Left lung (tissue), 10 donors: ENCODE measurements around the gene FAM193A. TPM values are rescaled to one million over a fixed set of nuclear protein-coding genes. Genes with fewer than 3 reads are reported as not detected.

Experiments
- ATAC-seq: fragments of 200-7000 bp; cut with Tn5 transposase; one replicate; pipeline ENCODE4 v1.9.1; 2020; ENCODE audit warnings: moderate library complexity
- DNase-seq, 4 donors: peaks; one replicate each; pipeline ENCODE4 v3.0.0-alpha.2; 2013 to 2020
- H3K27ac ChIP-seq, 2 donors: fragments of 200-600 bp; sonication (generic) in 1 of 2; one replicate each; pipeline versions ENCODE4 v1.5.0 to v1.8.0; 2020 to 2021
- H3K27me3 ChIP-seq, 2 donors: fragments of 200-600 bp; sonication (generic) in 1 of 2; one replicate each; pipeline versions ENCODE4 v1.5.0 to v1.8.0; 2020 to 2021
- H3K36me3 ChIP-seq, 2 donors: fragments of 200-600 bp; sonication (generic) in 1 of 2; one replicate each; pipeline versions ENCODE4 v1.5.0 to v1.8.0; 2020 to 2021
- H3K4me1 ChIP-seq, 2 donors: fragments of 200-600 bp; one replicate each; pipeline ENCODE4 v1.8.0; 2021
- H3K4me3 ChIP-seq, 2 donors: fragments of 200-600 bp; sonication (generic) in 1 of 2; one replicate each; pipeline versions ENCODE4 v1.5.0 to v1.8.0; 2020 to 2021; ENCODE audit warnings: mild to moderate bottlenecking in 1 of 2
- H3K9me3 ChIP-seq, 2 donors: fragments of 200-600 bp; sonication (generic) in 1 of 2; one replicate each; pipeline versions ENCODE4 v1.5.0 to v1.8.0; 2020 to 2021
- CTCF ChIP-seq, 2 donors: fragments of 200-600 bp; sonication (generic) in 1 of 2; IDR thresholded peaks; one replicate each; pipeline versions ENCODE4 v1.5.0 to v1.8.0; 2021; ENCODE audit warnings: antibody characterized with exemption in 2 of 2
- intact Hi-C, 2 donors: fragments of 100-400 bp; cut with DNase I; formaldehyde crosslinking; loops; one replicate each; pipeline versions ENCODE4 v1.11.2 to v1.14.2; 2022
- polyA plus RNA-seq, 6 donors: library from polyadenylated mRNA; unstranded; fragments of 120-200 nt; gene quantifications; one replicate each; pipeline ENCODE4 v1.2.1, GENCODE V29; 2013; ENCODE audit not compliant: insufficient read length in 6 of 6
- total RNA-seq, 2 donors: library from RNA; stranded (reverse); fragmentation: NEBNext Ultra II Directional; extraction: Animal tissue kit (Norgen Biotek cat#: 25700); gene quantifications; one replicate each; pipeline ENCODE4 v1.2.1, GENCODE V29; 2021
- donor health status: DM: no; HTN: yes; CAD: no.
- donor health status: DM: no; HTN: no; CAD: no.

Gene FAM193A
- total and polyA plus RNA-seq, 8 donors, result 22.3 to 35.9 (median 30.6) TPM

- no peak for TF ChIP-seq CTCF (IDR thresholded peaks at IDR 0.05)
- peaks cover 0 to 97% of the 10 kb centered on the region in 2 donors for H3K36me3 ChIP-seq
- H3K4me1 ChIP-seq, result no peaks in the 10 kb centered on the region
These were observed 153.6 kb downstream of the FAM193A start for GRCh38 chr4:2689825-2690700.

GRCh38 chr4:2691313-2691712 lies 154.9 kb downstream of the FAM193A start:
- DNase-seq, result no peak
- peaks cover 0 to 100% of the 10 kb centered on the region in 2 donors for H3K36me3 ChIP-seq
- no peak overlapping the region for H3K27ac ChIP-seq
- TF ChIP-seq CTCF (IDR thresholded peaks at IDR 0.05), result no peak
- no peaks in the 10 kb centered on the region for H3K27me3 ChIP-seq
- no peak overlapping the region for H3K4me3 ChIP-seq
- H3K4me1 ChIP-seq, result no peaks in the 10 kb centered on the region
- ATAC-seq, result no peak
- H3K9me3 ChIP-seq, result no peaks in the 10 kb centered on the region
- intact Hi-C loops, result no loop called here

More at GRCh38 chr4:2689825-2690700, 153.6 kb downstream of the FAM193A start:
- no peaks in the 10 kb centered on the region for H3K9me3 ChIP-seq
- no peaks in the 10 kb centered on the region for H3K27me3 ChIP-seq
- H3K4me3 ChIP-seq, result no peak overlapping the region
- H3K27ac ChIP-seq, result no peak overlapping the region
- intact Hi-C loops, result no loop called here
- DNase-seq (no peak), ATAC-seq (no peak)

GRCh38 chr4:2691952-2692435 lies 155.5 kb downstream of the FAM193A start:
- Histone ChIP-seq H3K4me3 (no peak overlapping the region), H3K4me1 (no peaks in the 10 kb centered on the region), H3K9me3 (no peaks in the 10 kb centered on the region), H3K36me3 (peaks cover 0 to 100% of the 10 kb centered on the region in 2 donors), H3K27ac (no peak overlapping the region), H3K27me3 (no peaks in the 10 kb centered on the region)
- DNase-seq, result no peak
- no peak for ATAC-seq
- TF ChIP-seq CTCF (IDR thresholded peaks at IDR 0.05), result no peak
- intact Hi-C loops, result no loop called here

GRCh38 chr4:2694691-2695090 lies 158.2 kb downstream of the FAM193A start:
- no peaks in the 10 kb centered on the region for H3K9me3 ChIP-seq
- TF ChIP-seq CTCF (IDR thresholded peaks at IDR 0.05), result no peak
- no peaks in the 10 kb centered on the region for H3K4me1 ChIP-seq
- peaks cover 0 to 100% of the 10 kb centered on the region in 2 donors for H3K36me3 ChIP-seq
- no peak for DNase-seq
- ATAC-seq, result no peak
- intact Hi-C loops, result no loop called here
- no peaks in the 10 kb centered on the region for H3K27me3 ChIP-seq
- no peak overlapping the region for H3K4me3 ChIP-seq
- H3K27ac ChIP-seq, result no peak overlapping the region

- peaks cover 0 to 100% of the 10 kb centered on the region in 2 donors for H3K36me3 ChIP-seq
- intact Hi-C loops, result no loop called here
These were observed 159.1 kb downstream of the FAM193A start for GRCh38 chr4:2695346-2696060.

More at GRCh38 chr4:2695346-2696060, 159.1 kb downstream of the FAM193A start:
- Histone ChIP-seq H3K27ac (no peak overlapping the region), H3K27me3 (no peaks in the 10 kb centered on the region), H3K4me3 (no peak overlapping the region), H3K4me1 (no peaks in the 10 kb centered on the region), H3K9me3 (no peaks in the 10 kb centered on the region)
- DNase-seq (no peak), ATAC-seq (no peak)
- no peak for TF ChIP-seq CTCF (IDR thresholded peaks at IDR 0.05)
